HepG2 (cell line): Measurements from ENCODE around the gene NFKBIA. TPM values are rescaled to one million over a fixed set of nuclear protein-coding genes. Genes with fewer than 3 reads are reported as not detected.

ENCODE experiments used
- ATAC-seq: fragments of 200-7000 bp; cut with Tn5 transposase; 3 replicates; pipeline ENCODE4 v1.9.1; 2020; ENCODE audit warnings: mild to moderate bottlenecking, moderate library complexity
- BruUV-seq: library from RNA; stranded (reverse); fragments of 400-500 nt; replicated peaks from 2 replicates; lab custom pipeline; 2021; lab: Mats Ljungman, UMichigan
- CTCF ChIA-PET: fragments of 300-600 bp; formaldehyde crosslinking; extraction: SDS; loops from one replicate; lab custom pipeline; 2021; ENCODE audit warnings: low total read pairs, inconsistent platforms, low intra/inter-chr PET ratio; lab: Yijun Ruan, JAX
- POLR2A ChIA-PET: fragments of 350-600 bp; sonication (Branson Sonifier 250); formaldehyde crosslinking; loops from one replicate; lab custom pipeline; 2020; ENCODE audit warnings: antibody characterized with exemption, inconsistent platforms; lab: Yijun Ruan, JAX
- DNase-seq: peaks from one replicate; pipeline ENCODE4 v3.0.0-alpha.2; 2015; ENCODE audit warnings: low spot score
- FAIRE-seq: peaks from 3 replicates; lab custom pipeline; 2011; peaks lifted over from hg19 to GRCh38; lab: Jason Lieb, UNC
- H2AFZ ChIP-seq: one replicate; pipeline ENCODE4 v1.6.1; 2011; ENCODE audit warnings: low read length, inconsistent platforms
- H3K27ac ChIP-seq: fragments of 300-600 bp; 3 replicates; pipeline ENCODE4 v1.8.0; 2011; ENCODE audit warnings: mixed run types, mild to moderate bottlenecking, mixed read lengths, low read length, inconsistent platforms; ENCODE audit not compliant: insufficient read depth; ENCODE audit errors: extremely low read length
- H3K27me3 ChIP-seq, 2 experiments: fragments of 200-600 bp in 1 of 2; 2 replicates in 1 of 2; 3 replicates in 1 of 2; pipeline versions ENCODE4 v1.6.0 to v1.8.0; 2011; ENCODE audit warnings: low read length in 2 of 2, mild to moderate bottlenecking in 2 of 2, moderate library complexity in 2 of 2, inconsistent platforms in 1 of 2; ENCODE audit not compliant: insufficient read depth in 2 of 2, control insufficient read depth in 1 of 2
- H3K36me3 ChIP-seq, 2 experiments: fragments of 200-600 bp in 1 of 2; replicated peaks in 1 of 2; 2 replicates in 1 of 2; 3 replicates in 1 of 2; pipeline versions ENCODE4 v1.5.1 to v1.8.0; 2011; ENCODE audit warnings: low read length in 2 of 2, inconsistent platforms in 1 of 2; ENCODE audit not compliant: insufficient read depth in 2 of 2, control insufficient read depth in 1 of 2
- H3K4me1 ChIP-seq: 2 replicates; pipeline ENCODE4 v1.5.1; 2012; ENCODE audit warnings: low read length, inconsistent platforms; ENCODE audit not compliant: insufficient read depth
- H3K4me2 ChIP-seq: 2 replicates; pipeline ENCODE4 v1.6.0; 2011; ENCODE audit warnings: low read depth, low read length, inconsistent platforms
- H3K4me3 ChIP-seq, 3 experiments: fragments of 200-600 bp in 1 of 3; sonication (generic), shearing (Covaris generic) in 1 of 3; replicated peaks in 1 of 3; 2 replicates each; pipeline ENCODE4 v1.5.1; 2011 to 2016; ENCODE audit warnings: low read length in 3 of 3, inconsistent platforms in 2 of 3, low read depth in 2 of 3, mild to moderate bottlenecking in 2 of 3, control low read depth in 1 of 3, mixed read lengths in 1 of 3; ENCODE audit not compliant: insufficient read depth in 1 of 3
- H3K79me2 ChIP-seq: one replicate; pipeline ENCODE4 v1.6.1; 2011; ENCODE audit warnings: low read length, inconsistent platforms; ENCODE audit not compliant: insufficient read depth
- H3K9ac ChIP-seq: 2 replicates; pipeline ENCODE4 v1.6.0; 2011; ENCODE audit warnings: mild to moderate bottlenecking, low read depth, low read length, inconsistent platforms; ENCODE audit not compliant: insufficient read depth
- H3K9me3 ChIP-seq: 2 replicates; pipeline ENCODE4 v1.5.1; 2012; ENCODE audit warnings: mild to moderate bottlenecking, low read length
- H4K20me1 ChIP-seq: 2 replicates; pipeline ENCODE4 v1.6.0; 2011; ENCODE audit warnings: inconsistent platforms, mild to moderate bottlenecking, low read length, moderate library complexity; ENCODE audit not compliant: insufficient read depth
- ATF6 ChIP-seq: sonication (generic); formaldehyde crosslinking; conservative IDR thresholded peaks from 2 replicates; pipeline ENCODE4 v1.4.0; 2020; ENCODE audit warnings: missing genetic modification reagents
- ATRX ChIP-seq: sonication (generic); formaldehyde crosslinking; IDR thresholded peaks from 2 replicates; pipeline ENCODE4 v1.4.0; 2020; ENCODE audit warnings: missing genetic modification reagents, borderline replicate concordance
- BORCS8-MEF2B ChIP-seq: sonication (generic); formaldehyde crosslinking; IDR thresholded peaks from 2 replicates; pipeline ENCODE4 v1.8.0; 2022; ENCODE audit warnings: mild to moderate bottlenecking, missing genetic modification reagents
- HOXA9 ChIP-seq: sonication (generic); formaldehyde crosslinking; IDR thresholded peaks from 2 replicates; pipeline ENCODE4 v1.8.1; 2022; ENCODE audit warnings: missing genetic modification reagents, mild to moderate bottlenecking, moderate library complexity, borderline replicate concordance
- MYC ChIP-seq: sonication (generic); formaldehyde crosslinking; IDR thresholded peaks from 2 replicates; pipeline ENCODE4 v1.9.0; 2021; ENCODE audit warnings: missing genetic modification reagents, borderline replicate concordance
- PAF1 ChIP-seq: IDR thresholded peaks from 2 replicates; pipeline ENCODE4 v1.6.1; 2016; ENCODE audit warnings: missing genetic modification reagents, missing compliant biosample characterization
- PBX3 ChIP-seq: sonication (generic); formaldehyde crosslinking; IDR thresholded peaks from 2 replicates; pipeline ENCODE4 v1.8.1; 2023; ENCODE audit warnings: missing genetic modification reagents, inconsistent platforms, borderline replicate concordance
- SETDB1 ChIP-seq: sonication (generic); formaldehyde crosslinking; IDR thresholded peaks from 2 replicates; pipeline ENCODE4 v1.5.1; 2020; ENCODE audit warnings: missing genetic modification reagents, mild to moderate bottlenecking, borderline replicate concordance
- SMAD9 ChIP-seq: sonication (generic); formaldehyde crosslinking; IDR thresholded peaks from 2 replicates; pipeline ENCODE4 v1.5.1; 2020; ENCODE audit warnings: mild to moderate bottlenecking, missing genetic modification reagents
- SP5 ChIP-seq: IDR thresholded peaks from 2 replicates; pipeline ENCODE4 v1.6.1; 2016; ENCODE audit warnings: low read depth, borderline replicate concordance
- ZBTB7B ChIP-seq: sonication (generic); formaldehyde crosslinking; IDR thresholded peaks from 2 replicates; pipeline ENCODE4 v1.4.0; 2020; ENCODE audit warnings: missing genetic modification reagents
- ZFP41 ChIP-seq: sonication (generic); formaldehyde crosslinking; IDR thresholded peaks from 2 replicates; pipeline ENCODE4 v1.4.0; 2020; ENCODE audit warnings: mild to moderate bottlenecking, missing genetic modification reagents, borderline replicate concordance
- ZNF180 ChIP-seq: sonication (generic); formaldehyde crosslinking; IDR thresholded peaks from 2 replicates; pipeline ENCODE4 v1.4.0; 2020; ENCODE audit warnings: low read depth, missing genetic modification reagents, borderline replicate concordance
- ZSCAN30 ChIP-seq: sonication (generic); formaldehyde crosslinking; IDR thresholded peaks from 2 replicates; pipeline ENCODE4 v1.5.0; 2020; ENCODE audit warnings: mild to moderate bottlenecking, missing genetic modification reagents
- ZSCAN5A ChIP-seq: sonication (generic); formaldehyde crosslinking; IDR thresholded peaks from 2 replicates; pipeline ENCODE4 v1.8.0; 2022; ENCODE audit warnings: mild to moderate bottlenecking, missing genetic modification reagents, borderline replicate concordance
- WGBS: methylation state at CpG from one replicate; pipeline ENCODE4 v1.1.6; 2017; ENCODE audit warnings: low lambda C conversion rate; 5-methylcytosine and 5-hydroxymethylcytosine counted together
- in situ Hi-C: cut with HindIII; loops from 2 replicates; pipeline ENCODE4 v1.10.0; 2017; ENCODE audit warnings: low pct_unique_long_range_greater_than_20kb; ENCODE audit not compliant: extremely low pct_ligation_motif_present
- intact Hi-C: fragments of 100-400 bp; cut with micrococcal nuclease; formaldehyde crosslinking; loops from one replicate; pipeline ENCODE4 v1.10.0; 2022; ENCODE audit not compliant: unreplicated experiment
- polyA plus RNA-seq, 8 experiments: library from polyadenylated mRNA; depleted of rRNA in 3 of 8; stranded (reverse) in 7 of 8; unstranded in 1 of 8; fragments of >200 nt; fragmentation: Illumina TruSeq in 4 of 8; extraction: Trizol in 4 of 8; gene quantifications; 2 replicates each; pipeline versions ENCODE4 v1.2.1 to v1.2.3, GENCODE V29; 2011 to 2016; ENCODE audit warnings: low read depth in 4 of 8, missing spikeins in 1 of 8, mixed read lengths in 1 of 8; ENCODE audit not compliant: insufficient read depth in 1 of 8
- total RNA-seq, 5 experiments: library from RNA; depleted of rRNA; stranded (reverse); fragments of >200 nt; fragmentation: Illumina TruSeq; extraction: Trizol; gene quantifications; 2 replicates each; pipeline ENCODE4 v1.2.3, GENCODE V29; 2016; ENCODE audit warnings: low read depth in 1 of 5

NFKBIA gene
- total and polyA plus RNA-seq, 2 of the 13 experiments (the other 11 are each of a cell fraction or from before 2014, with no cell fraction given), result 197 to 319 TPM

GRCh38 chr14:35387219-35387618, 17.3 kb downstream of the NFKBIA start (continued):
- TF ChIP-seq ATRX (CRISPR knock-in tag) (no peak), HOXA9 (CRISPR knock-in tag) (no peak), PAF1 (CRISPR knock-in tag) (no peak), SETDB1 (CRISPR knock-in tag) (no peak), BORCS8-MEF2B (CRISPR knock-in tag) (no peak), ZFP41 (CRISPR knock-in tag) (no peak), MYC (CRISPR knock-in tag) (no peak), ZNF180 (CRISPR knock-in tag) (no peak)

- no peak overlapping the region for H3K27ac ChIP-seq
Measured at GRCh38 chr14:35386673-35387125, 17.9 kb downstream of the NFKBIA start.

More at GRCh38 chr14:35386673-35387125, 17.9 kb downstream of the NFKBIA start:
- H3K9ac ChIP-seq, result no peak overlapping the region
- TF ChIP-seq PBX3 (CRISPR knock-in tag) (no peak), ZBTB7B (CRISPR knock-in tag) (no peak), SP5 (CRISPR knock-in tag) (no peak), ATF6 (CRISPR knock-in tag) (no peak), SMAD9 (CRISPR knock-in tag) (0 out of 2 replicates have a peak, but pooled peaks have one; percentile 54), ZSCAN30 (no peak), ZSCAN5A (CRISPR knock-in tag) (no peak)
- no peaks in the 10 kb centered on the region for H3K36me3 ChIP-seq
- DNase-seq, result no peak
- no peaks in the 10 kb centered on the region for H4K20me1 ChIP-seq
- H2AFZ ChIP-seq, result no peak overlapping the region
- 86% methylated on average over 12 of the region's 12 CpGs for WGBS
- no TSS peak for BruUV-seq
- no peak for ATAC-seq
- H3K4me3 ChIP-seq, result no peak overlapping the region
- no peak for FAIRE-seq
- ChIA-PET CTCF (no interaction called here), POLR2A (interaction anchor here (2.0 to 12.0 kb wide), 3 partner anchors 13 to 39 kb away, joined by 12 to 211 read pairs (median 21); partner anchors contain the start of gene NFKBIA)
- no peaks in the 10 kb centered on the region for H3K9me3 ChIP-seq
- intact Hi-C loops, result loop anchor here (5.0 kb wide), 1 partner anchor 94 kb away; the partner anchor contains the start of gene PSMA6
- in situ Hi-C loops, result no loop called here
- H3K79me2 ChIP-seq, result no peaks in the 10 kb centered on the region
- peaks cover 58% of the 10 kb centered on the region for H3K4me1 ChIP-seq
- no peak overlapping the region for H3K4me2 ChIP-seq
- no peaks in the 10 kb centered on the region; a peak in 1 of 5 replicates for H3K27me3 ChIP-seq
